Measurements from ENCODE around the gene PRSS33.

PRSS33 gene

GRCh38 chr16:2775765-2776499, 11.4 kb downstream of the PRSS33 start:
- no peak for DNase-seq

GRCh38 chr16:2775131-2775716, 12.1 kb downstream of the PRSS33 start:
- no peak for DNase-seq

GRCh38 chr16:2774161-2774891, 13.0 kb downstream of the PRSS33 start:
- DNase-seq = no peak

- DNase-seq = no peak
Observed at GRCh38 chr16:2773188-2773968, 14.0 kb downstream of the PRSS33 start.

DNA sequence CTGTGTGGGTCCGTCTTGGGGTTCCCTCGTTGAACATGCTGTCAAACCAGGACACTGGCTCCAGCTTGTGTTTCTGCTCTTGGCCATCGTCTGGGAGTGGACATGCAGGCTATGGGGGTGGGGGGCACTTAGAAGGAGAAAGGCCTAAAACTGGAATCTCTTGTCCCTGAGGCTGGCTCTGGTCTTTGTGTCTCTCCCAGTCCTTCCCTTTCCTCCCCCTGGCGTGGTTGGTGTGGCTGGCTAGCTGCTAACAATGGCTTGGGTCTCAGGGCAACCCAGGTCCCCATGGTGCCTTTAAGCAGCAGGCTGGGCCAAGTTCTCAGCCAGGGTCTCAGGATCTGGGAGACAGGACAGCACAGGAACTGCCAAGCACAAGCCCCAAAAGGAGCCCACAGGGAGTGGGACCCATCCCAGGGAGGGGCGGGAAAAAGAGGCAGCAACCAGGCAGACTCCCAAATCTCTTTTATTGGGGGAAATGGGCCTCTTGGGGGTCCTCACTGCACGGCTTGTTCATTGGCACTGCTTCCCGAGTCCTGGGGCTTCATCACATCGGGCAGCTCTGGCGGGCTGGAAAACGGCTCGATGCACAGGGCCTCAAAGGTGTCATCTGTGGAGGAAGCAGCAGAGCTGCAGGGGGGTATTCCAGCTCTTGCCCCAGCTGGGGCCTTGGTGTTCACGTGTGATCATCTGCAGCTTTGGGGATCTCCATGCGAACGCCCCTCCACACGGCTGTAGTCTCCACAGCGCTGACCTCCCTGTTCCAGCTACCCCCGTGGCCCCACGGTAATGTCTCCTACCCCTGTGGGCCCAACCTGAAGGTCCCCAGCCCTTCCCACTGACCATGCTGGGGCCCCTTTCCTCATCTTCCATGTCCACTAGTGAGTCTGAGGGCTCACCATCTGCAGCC, 15.6 kb downstream of the PRSS33 start:
- DNase-seq = no peak

GRCh38 chr16:2770057-2770951, 17.1 kb downstream of the PRSS33 start:
- DNase-seq = no peak

DNA sequence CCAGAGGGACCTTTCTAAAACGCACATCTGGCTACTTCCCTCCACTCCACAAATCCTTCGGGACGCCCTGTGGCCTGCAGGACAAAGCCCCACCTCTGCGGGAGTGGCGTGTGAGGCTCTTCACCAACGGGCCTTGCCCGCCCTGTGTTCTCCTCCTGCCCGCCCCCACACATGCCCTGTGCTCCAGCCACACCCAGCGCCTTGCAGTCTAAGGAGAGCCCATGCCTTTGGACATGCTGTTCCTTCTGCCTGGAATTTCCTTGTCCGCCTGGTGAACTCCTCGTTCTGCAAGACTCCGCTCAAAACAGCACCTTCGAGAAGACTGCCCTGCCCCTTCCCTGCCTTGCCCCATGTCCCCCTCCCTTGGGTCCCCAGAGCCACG, 17.7 kb downstream of the PRSS33 start:
- DNase-seq = no peak

- DNase-seq = no peak
Observed at GRCh38 chr16:2769100-2769529, 18.2 kb downstream of the PRSS33 start.

DNA sequence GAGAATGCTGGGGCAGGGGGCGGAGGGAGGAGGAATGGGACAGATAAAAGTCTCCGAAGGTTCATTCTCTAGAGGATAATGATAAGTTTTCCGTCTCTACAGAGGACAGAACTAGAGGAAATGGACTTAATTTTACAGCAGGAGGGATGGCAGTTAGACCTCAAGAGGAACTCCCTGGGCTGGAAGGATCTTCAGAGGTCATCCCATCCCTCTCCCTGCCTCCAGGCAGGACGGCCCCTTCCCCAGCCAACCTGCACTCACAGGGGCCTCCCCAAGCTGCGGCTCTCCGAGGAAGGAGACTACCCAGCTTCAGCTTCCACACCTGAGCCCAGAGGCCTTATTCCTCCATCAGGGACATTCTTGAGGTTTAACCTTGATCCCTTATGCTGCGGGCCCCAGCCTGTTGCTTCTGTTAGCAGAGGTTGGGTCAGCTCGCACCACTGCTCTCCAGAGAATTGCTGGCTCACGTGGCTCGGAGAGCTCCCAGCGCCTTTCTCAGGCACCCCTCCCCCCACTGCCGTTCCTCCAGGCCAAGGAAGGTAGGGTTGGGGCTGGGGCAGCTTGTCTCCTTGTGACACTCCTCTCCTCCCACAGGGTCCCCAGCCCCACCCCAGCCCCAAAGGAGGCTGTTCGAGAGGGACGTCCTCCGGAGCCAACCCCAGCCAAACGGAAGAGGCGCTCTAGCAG, 18.8 kb downstream of the PRSS33 start:
- no peak for DNase-seq

DNA sequence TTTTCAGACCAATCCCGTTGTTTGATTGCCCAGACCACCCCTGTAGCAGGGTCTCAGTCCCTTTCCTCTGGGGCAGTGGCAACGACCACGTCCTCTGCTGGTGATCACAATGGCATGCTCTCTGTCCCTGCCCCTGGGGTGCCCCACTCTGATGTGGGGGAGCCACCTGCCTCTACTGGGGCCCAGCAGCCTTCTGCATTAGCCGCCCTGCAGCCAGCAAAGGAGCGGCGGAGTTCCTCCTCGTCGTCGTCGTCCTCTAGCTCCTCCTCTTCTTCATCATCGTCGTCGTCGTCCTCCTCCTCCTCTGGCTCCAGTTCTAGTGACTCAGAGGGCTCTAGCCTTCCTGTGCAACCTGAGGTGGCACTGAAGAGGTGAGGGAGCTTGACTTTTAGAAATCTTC, 19.5 kb downstream of the PRSS33 start:
- no peak for DNase-seq

- DNase-seq = no peak
Observed at GRCh38 chr16:2767140-2767731, 20.1 kb downstream of the PRSS33 start.

- no peak for DNase-seq
Observed at GRCh38 chr16:2766430-2767139, 20.8 kb downstream of the PRSS33 start.

DNA sequence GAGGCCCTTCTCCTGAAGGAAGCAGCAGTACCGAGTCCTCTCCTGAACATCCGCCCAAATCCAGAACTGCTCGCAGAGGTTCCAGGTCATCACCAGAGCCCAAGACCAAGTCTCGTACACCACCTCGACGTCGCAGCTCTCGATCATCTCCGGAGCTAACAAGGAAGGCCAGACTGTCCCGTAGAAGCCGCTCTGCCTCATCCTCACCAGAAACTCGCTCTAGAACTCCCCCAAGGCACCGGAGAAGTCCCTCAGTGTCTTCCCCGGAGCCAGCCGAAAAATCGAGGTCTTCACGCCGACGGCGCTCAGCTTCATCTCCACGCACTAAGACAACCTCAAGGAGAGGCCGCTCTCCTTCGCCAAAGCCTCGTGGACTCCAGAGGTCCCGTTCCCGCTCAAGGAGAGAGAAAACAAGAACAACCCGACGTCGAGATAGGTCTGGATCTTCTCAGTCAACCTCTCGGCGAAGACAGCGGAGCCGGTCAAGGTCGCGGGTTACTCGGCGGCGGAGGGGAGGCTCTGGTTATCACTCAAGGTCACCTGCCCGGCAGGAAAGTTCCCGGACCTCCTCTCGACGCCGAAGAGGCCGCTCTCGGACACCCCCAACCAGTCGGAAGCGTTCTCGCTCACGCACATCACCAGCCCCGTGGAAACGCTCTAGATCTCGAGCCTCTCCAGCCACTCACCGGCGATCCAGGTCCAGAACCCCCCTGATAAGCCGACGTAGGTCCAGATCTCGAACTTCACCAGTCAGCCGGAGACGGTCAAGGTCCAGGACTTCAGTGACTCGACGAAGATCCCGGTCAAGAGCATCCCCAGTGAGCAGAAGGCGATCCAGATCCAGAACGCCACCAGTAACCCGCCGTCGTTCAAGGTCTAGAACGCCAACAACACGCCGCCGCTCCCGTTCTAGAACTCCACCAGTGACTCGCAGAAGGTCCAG, 21.6 kb downstream of the PRSS33 start:
- DNase-seq = no peak

DNA sequence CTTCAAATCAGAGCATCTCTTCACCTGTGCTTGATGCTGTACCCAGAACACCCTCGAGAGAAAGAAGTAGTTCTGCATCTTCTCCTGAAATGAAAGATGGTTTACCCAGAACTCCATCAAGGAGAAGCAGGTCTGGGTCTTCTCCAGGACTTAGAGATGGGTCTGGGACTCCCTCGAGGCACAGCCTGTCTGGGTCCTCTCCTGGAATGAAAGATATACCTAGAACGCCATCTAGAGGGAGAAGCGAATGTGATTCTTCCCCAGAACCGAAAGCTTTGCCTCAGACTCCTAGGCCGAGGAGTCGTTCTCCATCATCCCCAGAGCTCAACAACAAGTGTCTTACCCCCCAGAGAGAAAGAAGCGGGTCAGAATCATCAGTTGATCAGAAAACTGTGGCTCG, 22.6 kb downstream of the PRSS33 start:
- no peak for DNase-seq

- DNase-seq = no peak
Observed at GRCh38 chr16:2763173-2763572, 24.2 kb downstream of the PRSS33 start.

DNA sequence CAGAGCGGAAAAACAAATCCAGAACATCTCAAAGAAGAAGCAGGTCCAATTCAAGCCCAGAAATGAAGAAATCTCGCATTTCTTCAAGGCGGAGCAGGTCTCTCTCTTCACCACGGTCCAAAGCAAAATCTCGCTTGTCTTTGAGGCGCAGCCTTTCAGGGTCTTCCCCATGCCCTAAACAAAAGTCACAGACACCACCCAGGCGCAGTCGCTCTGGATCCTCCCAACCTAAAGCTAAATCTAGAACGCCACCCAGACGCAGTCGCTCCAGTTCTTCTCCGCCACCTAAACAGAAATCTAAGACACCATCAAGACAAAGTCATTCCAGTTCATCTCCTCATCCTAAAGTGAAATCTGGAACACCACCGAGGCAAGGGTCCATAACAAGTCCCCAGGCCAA, 24.6 kb downstream of the PRSS33 start:
- no peak for DNase-seq

DNA sequence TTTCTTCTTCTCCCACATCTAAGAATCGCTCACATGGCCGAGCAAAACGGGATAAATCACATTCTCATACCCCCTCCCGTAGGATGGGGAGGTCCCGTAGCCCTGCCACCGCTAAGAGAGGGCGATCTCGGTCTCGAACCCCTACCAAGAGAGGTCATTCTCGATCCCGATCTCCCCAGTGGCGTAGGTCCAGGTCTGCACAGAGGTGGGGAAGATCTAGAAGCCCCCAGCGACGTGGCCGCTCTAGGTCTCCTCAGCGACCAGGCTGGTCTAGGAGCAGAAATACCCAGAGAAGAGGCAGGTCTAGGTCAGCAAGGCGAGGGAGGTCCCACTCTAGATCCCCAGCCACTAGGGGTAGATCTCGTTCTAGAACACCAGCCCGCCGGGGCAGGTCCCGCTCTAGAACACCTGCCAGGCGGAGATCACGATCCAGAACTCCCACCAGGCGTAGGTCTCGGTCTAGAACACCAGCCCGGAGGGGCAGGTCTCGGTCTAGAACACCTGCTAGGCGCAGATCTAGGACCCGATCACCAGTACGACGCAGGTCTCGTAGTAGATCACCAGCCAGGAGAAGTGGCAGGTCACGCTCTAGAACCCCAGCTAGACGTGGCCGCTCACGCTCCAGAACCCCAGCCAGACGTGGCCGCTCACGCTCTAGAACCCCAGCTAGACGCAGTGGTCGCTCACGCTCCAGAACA, 25.3 kb downstream of the PRSS33 start:
- DNase-seq = no peak

GRCh38 chr16:2761472-2761871, 25.9 kb downstream of the PRSS33 start:
- DNase-seq = no peak
